Stomach (tissue), 9 donors: ENCODE data around the gene FDX2. TPM values are rescaled to one million over a fixed set of nuclear protein-coding genes. Genes with fewer than 3 reads are reported as not detected.

Source experiments
- DNase-seq, 2 donors: peaks; one replicate each; pipeline versions ENCODE4 v3.0.0 to v3.0.0-alpha.2; 2013 to 2019
- H3K27ac ChIP-seq, 5 donors: fragments of 200-600 bp in 4 of 5; sonication (generic) in 4 of 5; one replicate each; pipeline ENCODE4 v1.5.1; 2013 to 2019; ENCODE audit warnings: mild to moderate bottlenecking in 1 of 5, moderate library complexity in 1 of 5
- H3K27me3 ChIP-seq, 3 donors: fragments of 200-600 bp; sonication (generic); one replicate each; pipeline ENCODE4 v1.5.1; 2017 to 2019; ENCODE audit warnings: mixed run types in 1 of 3
- H3K36me3 ChIP-seq, 4 donors: fragments of 200-600 bp; sonication (generic); 1 replicate in 3 of 4; 2 replicates in 1 of 4; pipeline ENCODE4 v1.5.1; 2016 to 2019
- H3K4me1 ChIP-seq, 4 donors: fragments of 200-600 bp; sonication (generic); one replicate each; pipeline ENCODE4 v1.5.1; 2016 to 2019
- H3K4me3 ChIP-seq, 4 donors: fragments of 200-600 bp; sonication (generic) in 3 of 4; one replicate each; pipeline ENCODE4 v1.5.1; 2016 to 2019; ENCODE audit warnings: mild to moderate bottlenecking in 1 of 4
- H3K9me3 ChIP-seq, 4 donors: fragments of 200-600 bp; sonication (generic); one replicate each; pipeline ENCODE4 v1.5.1; 2016 to 2019
- CTCF ChIP-seq, 7 experiments: fragments of 450-650 bp in 4 of 7; fragments of 200-600 bp in 3 of 7; sonication (generic) in 3 of 7; IDR thresholded peaks; one replicate each; pipeline ENCODE4 v1.5.1; 2016 to 2019; ENCODE audit warnings: antibody characterized with exemption in 7 of 7, control low read depth in 2 of 7, mild to moderate bottlenecking in 1 of 7
- EP300 ChIP-seq: sonication (generic); formaldehyde crosslinking; IDR thresholded peaks from one replicate; pipeline ENCODE4 v1.6.1; 2017; ENCODE audit warnings: antibody characterized with exemption
- POLR2A ChIP-seq, 4 donors: fragments of 450-650 bp; IDR thresholded peaks; one replicate each; pipeline ENCODE4 v1.6.1; 2016; ENCODE audit warnings: antibody characterized with exemption in 4 of 4, control low read depth in 2 of 4, mild to moderate bottlenecking in 1 of 4, moderate library complexity in 1 of 4
- POLR2AphosphoS5 ChIP-seq, 3 donors: sonication (generic); formaldehyde crosslinking; IDR thresholded peaks; one replicate each; pipeline ENCODE4 v1.6.1; 2016; ENCODE audit warnings: antibody characterized with exemption in 3 of 3
- WGBS, 5 donors: extraction: QIAGEN DNeasy Blood & Tissue Kit in 3 of 5; methylation state at CpG; one replicate each; pipeline versions ENCODE4 v1.1.5 to v1.1.7; 2013 to 2018; 5-methylcytosine and 5-hydroxymethylcytosine counted together
- intact Hi-C: fragments of 100-400 bp; cut with DNase I; formaldehyde crosslinking; loops from one replicate; pipeline ENCODE4 v1.15.1; 2023; ENCODE audit warnings: low total_unique reads
- polyA plus RNA-seq, 3 donors: library from polyadenylated mRNA; stranded (reverse); fragments of 200-250 nt; gene quantifications; one replicate each; pipeline ENCODE4 v1.2.3, GENCODE V29; 2013
- total RNA-seq, 5 donors: library from RNA; depleted of rRNA; stranded (reverse); fragments of >200 nt; gene quantifications; one replicate each; pipeline versions ENCODE4 v1.1.0 to v1.2.3, GENCODE V29; 2014 to 2016
- donor health status: healthy with polysubstance abuse.
- donor health status: Bipolar disorder and iron deficiency.
- donor health status: healthy.

Gene FDX2
- total and polyA plus RNA-seq, 8 donors: 0.89 to 54.3 (median 28.8) TPM; not detected in 1

GRCh38 chr19:10305139-10305806, 10.5 kb downstream of the FDX2 start:
- Histone ChIP-seq H3K4me1 (no peaks in the 10 kb centered on the region), H3K27ac (peak overlapping the region in 1 of 5 donors; percentile 38), H3K9me3 (no peaks in the 10 kb centered on the region), H3K4me3 (no peak overlapping the region), H3K27me3 (peaks cover 0 to 23% (median 0%) of the 10 kb centered on the region in 3 donors), H3K36me3 (peaks cover 3 to 24% (median 15%) of the 10 kb centered on the region in 4 donors)
- intact Hi-C loops: no loop called here
- TF ChIP-seq CTCF (IDR thresholded peaks at IDR 0.05) (no peak), POLR2AphosphoS5 (IDR thresholded peaks at IDR 0.05) (no peak), EP300 (no peak), POLR2A (IDR thresholded peaks at IDR 0.05) (no peak)
- 73 to 82% (median 82%) methylated on average over 15 to 17 of the region's 17 CpGs for WGBS, 5 donors
- no peak for DNase-seq

GRCh38 chr19:10299545-10300458, 16.0 kb downstream of the FDX2 start:
- Histone ChIP-seq H3K36me3 (peaks cover 0 to 7% (median 3%) of the 10 kb centered on the region in 4 donors), H3K4me1 (peaks cover 12 to 21% (median 16%) of the 10 kb centered on the region in 4 donors), H3K27ac (no peak overlapping the region), H3K9me3 (no peaks in the 10 kb centered on the region), H3K27me3 (peaks cover 12 to 78% (median 26%) of the 10 kb centered on the region in 3 donors), H3K4me3 (no peak overlapping the region)
- WGBS, 5 donors: 31 to 38% (median 35%) methylated on average over 14 of the region's 14 CpGs
- TF ChIP-seq EP300 (no peak), CTCF (IDR thresholded peaks at IDR 0.05) (no peak), POLR2A (IDR thresholded peaks at IDR 0.05) (no peak), POLR2AphosphoS5 (IDR thresholded peaks at IDR 0.05) (no peak)
- DNase-seq: no peak
- intact Hi-C loops: no loop called here

GRCh38 chr19:10295847-10296591, 19.8 kb downstream of the FDX2 start:
- TF ChIP-seq CTCF (IDR thresholded peaks at IDR 0.05): no peak
- no peak for TF ChIP-seq EP300
- TF ChIP-seq POLR2A (IDR thresholded peaks at IDR 0.05): no peak
- no peak for TF ChIP-seq POLR2AphosphoS5 (IDR thresholded peaks at IDR 0.05)
- peaks cover 28 to 100% (median 63%) of the 10 kb centered on the region in 3 donors for H3K27me3 ChIP-seq
- H3K36me3 ChIP-seq: no peaks in the 10 kb centered on the region
- H3K4me3 ChIP-seq: peak overlapping the region; percentile 17 to 48 (median 29)
- WGBS, 5 donors: 4 to 8% (median 5%) methylated on average over 15 to 58 of the region's 58 CpGs
- no peak overlapping the region for H3K27ac ChIP-seq
- H3K9me3 ChIP-seq: no peaks in the 10 kb centered on the region
- intact Hi-C loops: no loop called here
- DNase-seq: peak in 1 of 2 donors; percentile 70
- H3K4me1 ChIP-seq: peaks cover 27 to 57% (median 49%) of the 10 kb centered on the region in 4 donors

GRCh38 chr19:10295305-10295846, 20.4 kb downstream of the FDX2 start:
- H3K9me3 ChIP-seq: no peaks in the 10 kb centered on the region
- DNase-seq: peak; percentile 51 to 70
- 1 to 6% (median 2%) methylated on average over 4 to 48 of the region's 48 CpGs for WGBS, 5 donors
- H3K36me3 ChIP-seq: no peaks in the 10 kb centered on the region
- H3K4me3 ChIP-seq: peak overlapping the region; percentile 17 to 48 (median 29)
- peaks cover 33 to 64% (median 55%) of the 10 kb centered on the region in 4 donors for H3K4me1 ChIP-seq
- no peak overlapping the region for H3K27ac ChIP-seq
- TF ChIP-seq POLR2A (IDR thresholded peaks at IDR 0.05) (no peak), CTCF (IDR thresholded peaks at IDR 0.05) (peak in 1 of 7 experiments; percentile 12)
- H3K27me3 ChIP-seq: peaks cover 28 to 100% (median 70%) of the 10 kb centered on the region in 3 donors
- intact Hi-C loops: no loop called here
